ENCODE results near the gene CAV1. TPM values are rescaled to one million over a fixed set of nuclear protein-coding genes. Genes with fewer than 3 reads are reported as not detected.

The CAV1 gene
- polyA plus RNA-seq, 1 donor (not counting 4 experiments of a cell fraction or from before 2014, with no cell fraction given) = 2,905 TPM

- TF ChIP-seq EZH2 (IDR thresholded peaks at IDR 0.05; ENCODE audit: low read length) = no peak
- TF ChIP-seq, protein P1, sequence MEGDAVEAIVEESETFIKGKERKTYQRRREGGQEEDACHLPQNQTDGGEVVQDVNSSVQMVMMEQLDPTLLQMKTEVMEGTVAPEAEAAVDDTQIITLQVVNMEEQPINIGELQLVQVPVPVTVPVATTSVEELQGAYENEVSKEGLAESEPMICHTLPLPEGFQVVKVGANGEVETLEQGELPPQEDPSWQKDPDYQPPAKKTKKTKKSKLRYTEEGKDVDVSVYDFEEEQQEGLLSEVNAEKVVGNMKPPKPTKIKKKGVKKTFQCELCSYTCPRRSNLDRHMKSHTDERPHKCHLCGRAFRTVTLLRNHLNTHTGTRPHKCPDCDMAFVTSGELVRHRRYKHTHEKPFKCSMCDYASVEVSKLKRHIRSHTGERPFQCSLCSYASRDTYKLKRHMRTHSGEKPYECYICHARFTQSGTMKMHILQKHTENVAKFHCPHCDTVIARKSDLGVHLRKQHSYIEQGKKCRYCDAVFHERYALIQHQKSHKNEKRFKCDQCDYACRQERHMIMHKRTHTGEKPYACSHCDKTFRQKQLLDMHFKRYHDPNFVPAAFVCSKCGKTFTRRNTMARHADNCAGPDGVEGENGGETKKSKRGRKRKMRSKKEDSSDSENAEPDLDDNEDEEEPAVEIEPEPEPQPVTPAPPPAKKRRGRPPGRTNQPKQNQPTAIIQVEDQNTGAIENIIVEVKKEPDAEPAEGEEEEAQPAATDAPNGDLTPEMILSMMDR (optimal IDR thresholded peaks at IDR 0.05 in 1 of 3, IDR thresholded peaks at IDR 0.05 in 1 of 3, conservative IDR thresholded peaks at IDR 0.05 in 1 of 3; ENCODE audit: extremely low read depth in 1 of 3, insufficient read depth in 2 of 3, low read length in 3 of 3) = no peak
- Histone ChIP-seq H2AFZ (ENCODE audit: control insufficient read depth, low read length) (no peak overlapping the region), H3K4me1 (ENCODE audit: control insufficient read depth, extremely low read depth, insufficient read depth, low read length) (peaks cover 16% of the 10 kb centered on the region), H3K27me3 (ENCODE audit: control insufficient read depth, extremely low read depth, insufficient read depth, low read length) (no peaks in the 10 kb centered on the region), H3K27ac (ENCODE audit: control insufficient read depth, insufficient read depth, low read length) (no peak overlapping the region), H3K9me3 (ENCODE audit: control insufficient read depth, low read depth, low read length) (no peaks in the 10 kb centered on the region), H3K9ac (ENCODE audit: control insufficient read depth, extremely low read depth, insufficient read depth, low read length) (no peak overlapping the region), H3K4me3 (ENCODE audit: control insufficient read depth in 2 of 3, extremely low read depth in 1 of 3, insufficient read depth in 2 of 3, low read depth in 1 of 3, low read length in 3 of 3) (no peak overlapping the region), H3K9me1 (ENCODE audit: control insufficient read depth, extremely low read depth, insufficient read depth, low read length) (no peaks in the 10 kb centered on the region), H3K4me2 (ENCODE audit: control insufficient read depth, extremely low read depth, insufficient read depth, low read depth, low read length) (no peak overlapping the region), H3K79me2 (ENCODE audit: control insufficient read depth, insufficient read depth, low read length) (peaks cover 94% of the 10 kb centered on the region), H3K36me3 (ENCODE audit: control insufficient read depth in 2 of 2, extremely low read depth in 1 of 2, insufficient read depth in 2 of 2, low read length in 2 of 2) (peaks cover 40 to 60% of the 10 kb centered on the region in 2 experiments), H4K20me1 (ENCODE audit: control insufficient read depth, extremely low read depth, insufficient read depth, low read length) (peaks cover 36% of the 10 kb centered on the region)
- dilution Hi-C loops (cut with MboI; ENCODE audit: extremely low pct_ligation_motif_present, low sequenced_read_pairs) = no loop called here
- FAIRE-seq (no peak), DNase-seq (ENCODE audit: low read depth, low spot score) (no peak)
These were observed 20.7 kb downstream of the CAV1 start for GRCh38 chr7:116545411-116545993.

DNA sequence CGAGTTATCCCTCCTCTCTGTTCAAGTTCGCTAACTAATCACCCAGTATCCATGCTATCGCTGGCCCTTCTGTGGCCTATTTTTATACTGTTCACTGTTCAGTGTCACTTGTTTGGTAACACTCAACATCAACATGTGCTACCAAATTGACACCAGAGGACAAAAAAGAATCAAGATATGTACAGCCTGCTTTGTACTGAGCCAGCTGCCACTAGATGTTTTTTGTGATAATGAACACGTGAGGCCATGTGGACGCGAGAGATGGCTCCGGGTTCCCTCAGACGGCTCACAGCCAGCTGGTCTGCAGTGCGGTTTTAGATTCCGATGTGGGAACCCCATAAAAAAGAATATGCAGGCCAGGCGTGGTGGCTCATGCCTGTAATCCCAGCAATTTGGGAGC, 21.2 kb downstream of the CAV1 start:
- H3K36me3 ChIP-seq (ENCODE audit: control insufficient read depth in 2 of 2, extremely low read depth in 1 of 2, insufficient read depth in 2 of 2, low read length in 2 of 2) = peaks cover 43 to 59% of the 10 kb centered on the region in 2 experiments
- no peak for DNase-seq (ENCODE audit: low read depth, low spot score)
- no peak overlapping the region for H2AFZ ChIP-seq (ENCODE audit: control insufficient read depth, low read length)
- H3K79me2 ChIP-seq (ENCODE audit: control insufficient read depth, insufficient read depth, low read length) = peaks cover 94% of the 10 kb centered on the region
- dilution Hi-C loops (cut with MboI; ENCODE audit: extremely low pct_ligation_motif_present, low sequenced_read_pairs) = no loop called here
- H3K9me1 ChIP-seq (ENCODE audit: control insufficient read depth, extremely low read depth, insufficient read depth, low read length) = no peaks in the 10 kb centered on the region
- no peak overlapping the region for H3K4me2 ChIP-seq (ENCODE audit: control insufficient read depth, extremely low read depth, insufficient read depth, low read depth, low read length)
- no peaks in the 10 kb centered on the region for H3K9me3 ChIP-seq (ENCODE audit: control insufficient read depth, low read depth, low read length)
- H3K4me1 ChIP-seq (ENCODE audit: control insufficient read depth, extremely low read depth, insufficient read depth, low read length) = peaks cover 22% of the 10 kb centered on the region
- peaks cover 36% of the 10 kb centered on the region for H4K20me1 ChIP-seq (ENCODE audit: control insufficient read depth, extremely low read depth, insufficient read depth, low read length)
- no peak for FAIRE-seq
- TF ChIP-seq, protein P1 (optimal IDR thresholded peaks at IDR 0.05 in 1 of 3, IDR thresholded peaks at IDR 0.05 in 1 of 3, conservative IDR thresholded peaks at IDR 0.05 in 1 of 3; ENCODE audit: extremely low read depth in 1 of 3, insufficient read depth in 2 of 3, low read length in 3 of 3) = no peak
- no peak for TF ChIP-seq EZH2 (IDR thresholded peaks at IDR 0.05; ENCODE audit: low read length)
- H3K27ac ChIP-seq (ENCODE audit: control insufficient read depth, insufficient read depth, low read length) = no peak overlapping the region
- H3K9ac ChIP-seq (ENCODE audit: control insufficient read depth, extremely low read depth, insufficient read depth, low read length) = no peak overlapping the region
- H3K4me3 ChIP-seq (ENCODE audit: control insufficient read depth in 2 of 3, extremely low read depth in 1 of 3, insufficient read depth in 2 of 3, low read depth in 1 of 3, low read length in 3 of 3) = no peak overlapping the region
- H3K27me3 ChIP-seq (ENCODE audit: control insufficient read depth, extremely low read depth, insufficient read depth, low read length) = no peaks in the 10 kb centered on the region
